ENCODE data around the gene IGSF11.
A peak's percentile ranks its signal among the peaks of the same experiment; 100 is the strongest.
"Not testable (repeated sequence)": the region's sequence is repeated elsewhere in the genome, so short reads cannot be mapped to it uniquely, and the experiment has no call there.

Gene IGSF11

GRCh38 chr3:119034256-119035013, at the start of gene IGSF11:
IGSF11 (minus strand) TSS chr3:119034846; CDS start chr3:119034582, 264 bp downstream.
- TF ChIP-seq CTCF (IDR thresholded peaks at IDR 0.05; ENCODE audit: insufficient read depth, low read depth, low read length, missing control alignments): peak; percentile 68
- peak within 1 kb of the TSS; percentile 54 for H3K4me3 ChIP-seq (ENCODE audit: low read depth, low read length)
- DNase-seq (ENCODE audit: low read depth): peak; percentile 57

GRCh38 chr3:119080364-119080763, 45.7 kb upstream of the IGSF11 start:
- no peak for DNase-seq (ENCODE audit: low read depth)
- no peak overlapping the region for H3K4me3 ChIP-seq (ENCODE audit: low read depth, low read length)
- TF ChIP-seq CTCF (IDR thresholded peaks at IDR 0.05; ENCODE audit: insufficient read depth, low read depth, low read length, missing control alignments): no peak

- no peak overlapping the region for H3K4me3 ChIP-seq (ENCODE audit: low read depth, low read length)
- no peak for DNase-seq (ENCODE audit: low read depth)
- no peak for TF ChIP-seq CTCF (IDR thresholded peaks at IDR 0.05; ENCODE audit: insufficient read depth, low read depth, low read length, missing control alignments)
These were observed 38.8 kb upstream of the IGSF11 start for GRCh38 chr3:119073258-119074001.

GRCh38 chr3:119072451-119072850, 37.8 kb upstream of the IGSF11 start:
- H3K4me3 ChIP-seq (ENCODE audit: low read depth, low read length); DNase-seq (ENCODE audit: low read depth): not testable (repeated sequence)

- H3K4me3 ChIP-seq (ENCODE audit: low read depth, low read length): no peak overlapping the region
- no peak for DNase-seq (ENCODE audit: low read depth)
- no peak for TF ChIP-seq CTCF (IDR thresholded peaks at IDR 0.05; ENCODE audit: insufficient read depth, low read depth, low read length, missing control alignments)
These were observed 35.1 kb upstream of the IGSF11 start for GRCh38 chr3:119069725-119070124.

GRCh38 chr3:119063471-119063870, 28.8 kb upstream of the IGSF11 start:
- DNase-seq (ENCODE audit: low read depth): no peak
- no peak overlapping the region for H3K4me3 ChIP-seq (ENCODE audit: low read depth, low read length)
- no peak for TF ChIP-seq CTCF (IDR thresholded peaks at IDR 0.05; ENCODE audit: insufficient read depth, low read depth, low read length, missing control alignments)

- no peak for TF ChIP-seq CTCF (IDR thresholded peaks at IDR 0.05; ENCODE audit: insufficient read depth, low read depth, low read length, missing control alignments)
- DNase-seq (ENCODE audit: low read depth): no peak
- no peak overlapping the region for H3K4me3 ChIP-seq (ENCODE audit: low read depth, low read length)
These were observed 28.2 kb upstream of the IGSF11 start for GRCh38 chr3:119062892-119063291.
